Tibial nerve (tissue), 4 donors: ENCODE data around the gene KDM2A. TPM values are rescaled to one million over a fixed set of nuclear protein-coding genes. Genes with fewer than 3 reads are reported as not detected.

Source experiments
- DNase-seq, 2 donors: peaks; one replicate each; pipeline ENCODE4 v3.0.0-alpha.2; 2019; ENCODE audit warnings: low spot score in 2 of 2
- H3K27ac ChIP-seq, 4 donors: fragments of 200-600 bp; sonication (generic) in 3 of 4; one replicate each; pipeline ENCODE4 v1.5.1; 2017 to 2019; ENCODE audit warnings: mild to moderate bottlenecking in 1 of 4
- H3K27me3 ChIP-seq, 2 donors: fragments of 200-600 bp; sonication (generic) in 1 of 2; one replicate each; pipeline versions ENCODE4 v1.5.1 to v1.6.0; 2017 to 2019
- H3K36me3 ChIP-seq, 3 donors: fragments of 200-600 bp; sonication (generic); one replicate each; pipeline ENCODE4 v1.5.1; 2018 to 2019
- H3K4me1 ChIP-seq, 4 donors: fragments of 200-600 bp; sonication (generic) in 3 of 4; one replicate each; pipeline ENCODE4 v1.5.1; 2017 to 2019
- H3K4me3 ChIP-seq, 4 donors: fragments of 200-600 bp; sonication (generic) in 3 of 4; one replicate each; pipeline ENCODE4 v1.5.1; 2017 to 2019; ENCODE audit warnings: mild to moderate bottlenecking in 1 of 4, moderate library complexity in 1 of 4
- H3K9me3 ChIP-seq, 4 donors: fragments of 200-600 bp; sonication (generic) in 3 of 4; one replicate each; pipeline ENCODE4 v1.5.1; 2017 to 2019
- CTCF ChIP-seq, 5 experiments: fragments of 200-600 bp in 3 of 5; fragments of 450-650 bp in 2 of 5; sonication (generic) in 3 of 5; IDR thresholded peaks; one replicate each; pipeline ENCODE4 v1.5.1; 2016 to 2019; ENCODE audit warnings: antibody characterized with exemption in 5 of 5, mild to moderate bottlenecking in 3 of 5, moderate library complexity in 2 of 5
- EP300 ChIP-seq, 2 donors: sonication (generic); formaldehyde crosslinking; IDR thresholded peaks; one replicate each; pipeline ENCODE4 v1.6.1; 2017; ENCODE audit warnings: antibody characterized with exemption in 2 of 2, mild to moderate bottlenecking in 1 of 2
- POLR2A ChIP-seq, 2 donors: fragments of 450-650 bp; IDR thresholded peaks; one replicate each; pipeline ENCODE4 v1.6.1; 2017; ENCODE audit warnings: antibody characterized with exemption in 2 of 2, mild to moderate bottlenecking in 2 of 2, moderate library complexity in 2 of 2
- WGBS, 2 donors: methylation state at CpG; one replicate each; pipeline ENCODE4 v1.1.5; 2018; 5-methylcytosine and 5-hydroxymethylcytosine counted together
- total RNA-seq, 4 donors: library from RNA; depleted of rRNA; stranded (reverse); fragments of >200 nt; gene quantifications; one replicate each; pipeline ENCODE4 v1.1.0, GENCODE V29; 2016

KDM2A gene
- total RNA-seq, 4 donors from 2014 or later, result 40.9 to 106 (median 67.4) TPM

- Histone ChIP-seq H3K27ac (peak overlapping the region in 3 of 4 donors; percentile 35 to 96 (median 90)), H3K4me3 (no peak overlapping the region), H3K27me3 (no peaks in the 10 kb centered on the region), H3K4me1 (peaks cover 0 to 65% (median 50%) of the 10 kb centered on the region in 4 donors), H3K36me3 (peaks cover 5 to 65% (median 54%) of the 10 kb centered on the region in 3 donors), H3K9me3 (no peaks in the 10 kb centered on the region)
- no peak for DNase-seq
- 87 to 92% methylated on average over 15 to 17 of the region's 17 CpGs for WGBS, 2 donors
- TF ChIP-seq CTCF (IDR thresholded peaks at IDR 0.05) (no peak), EP300 (IDR thresholded peaks at IDR 0.05) (no peak)
Measured at GRCh38 chr11:67279589-67280340, 160.7 kb downstream of the KDM2A start.

GRCh38 chr11:67280341-67280787 is 161.3 kb downstream of the KDM2A start:
- Histone ChIP-seq H3K9me3 (no peaks in the 10 kb centered on the region), H3K36me3 (peaks cover 5 to 71% (median 60%) of the 10 kb centered on the region in 3 donors), H3K4me3 (no peak overlapping the region), H3K27ac (peak overlapping the region in 3 of 4 donors; percentile 35 to 96 (median 58)), H3K4me1 (peaks cover 0 to 59% (median 44%) of the 10 kb centered on the region in 4 donors), H3K27me3 (no peaks in the 10 kb centered on the region)
- TF ChIP-seq POLR2A (IDR thresholded peaks at IDR 0.05), result no peak
- DNase-seq, result no peak
- WGBS, 2 donors, result 51 to 89% methylated on average over 11 of the region's 13 CpGs

GRCh38 chr11:67280788-67281551 is 161.9 kb downstream of the KDM2A start:
- TF ChIP-seq CTCF (IDR thresholded peaks at IDR 0.05), result no peak
- TF ChIP-seq POLR2A (IDR thresholded peaks at IDR 0.05), result no peak
- TF ChIP-seq EP300 (IDR thresholded peaks at IDR 0.05), result no peak
- peak overlapping the region in 3 of 4 donors; percentile 35 to 96 (median 58) for H3K27ac ChIP-seq

GRCh38 chr11:67281552-67282150 is 162.6 kb downstream of the KDM2A start:
- H3K27ac ChIP-seq, result peak overlapping the region in 2 of 4 donors; percentile 7 to 37
- no peak for DNase-seq

More at GRCh38 chr11:67280788-67281551, 161.9 kb downstream of the KDM2A start:
- WGBS, 2 donors, result 90 to 94% methylated on average over 23 to 30 of the region's 31 CpGs
- H3K4me1 ChIP-seq, result peaks cover 0 to 59% (median 38%) of the 10 kb centered on the region in 4 donors
- peaks cover 5 to 77% (median 66%) of the 10 kb centered on the region in 3 donors for H3K36me3 ChIP-seq
- no peak for DNase-seq
- H3K4me3 ChIP-seq, result no peak overlapping the region
- no peaks in the 10 kb centered on the region for H3K27me3 ChIP-seq
- no peaks in the 10 kb centered on the region for H3K9me3 ChIP-seq

More at GRCh38 chr11:67281552-67282150, 162.6 kb downstream of the KDM2A start:
- Histone ChIP-seq H3K27me3 (no peaks in the 10 kb centered on the region), H3K4me1 (peaks cover 0 to 59% (median 37%) of the 10 kb centered on the region in 4 donors), H3K4me3 (no peak overlapping the region), H3K36me3 (peaks cover 5 to 84% (median 69%) of the 10 kb centered on the region in 3 donors), H3K9me3 (no peaks in the 10 kb centered on the region)
- WGBS, 2 donors, result 85 to 89% methylated on average over 19 of the region's 27 CpGs
- TF ChIP-seq CTCF (IDR thresholded peaks at IDR 0.05) (no peak), EP300 (IDR thresholded peaks at IDR 0.05) (no peak), POLR2A (IDR thresholded peaks at IDR 0.05) (no peak)
